Raji (cell line): Measurements from ENCODE around the gene CTNNA2.

Experiments
- POLR2A ChIP-seq: IDR thresholded peaks from 2 replicates; pipeline ENCODE4 v1.6.1; 2011; ENCODE audit warnings: low read depth, low read length, control low read depth; ENCODE audit not compliant: insufficient read depth

CTNNA2 gene

DNA sequence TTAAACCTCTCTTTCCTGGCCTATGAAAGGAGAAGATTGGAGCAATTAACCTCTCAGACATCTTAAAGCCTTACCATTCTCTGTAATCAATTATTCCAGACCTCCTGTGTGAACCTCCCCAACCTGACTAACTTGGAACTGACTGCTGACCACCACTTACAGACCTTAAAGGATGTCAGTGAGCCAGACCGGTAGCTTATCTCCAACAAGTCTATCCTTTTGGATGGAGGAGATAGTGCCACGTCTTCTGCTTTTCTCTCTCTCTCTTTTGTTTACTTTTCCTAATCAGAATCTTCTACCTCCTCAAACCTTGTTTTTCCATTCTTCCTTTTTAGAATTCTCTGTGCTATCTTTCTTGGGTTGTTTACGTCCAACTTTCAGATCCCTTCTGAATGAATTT lies 734.5 kb downstream of the CTNNA2 start:
- TF ChIP-seq POLR2A: no peak

DNA sequence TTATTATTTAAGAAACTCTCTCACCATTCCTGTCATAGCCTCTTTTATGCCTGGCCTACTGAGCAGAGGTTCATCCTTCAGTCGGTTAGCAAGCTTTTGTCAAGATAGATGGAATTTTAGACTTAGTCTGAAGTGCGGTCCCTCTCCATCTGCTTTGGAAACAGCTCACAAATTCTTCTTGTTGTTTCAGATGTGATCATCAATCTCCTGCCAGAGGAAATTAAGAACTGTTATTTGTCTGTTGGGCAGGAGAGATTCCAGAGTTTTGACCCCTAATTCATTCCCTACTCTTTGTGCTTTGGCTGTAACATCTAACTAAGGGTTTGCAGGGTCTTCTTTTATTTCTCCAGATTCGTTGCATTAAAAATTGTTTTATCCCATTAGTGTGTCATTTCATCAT lies 735.3 kb downstream of the CTNNA2 start:
- TF ChIP-seq POLR2A: no peak

- TF ChIP-seq POLR2A: no peak
These were observed 739.6 kb downstream of the CTNNA2 start for GRCh38 chr2:80252294-80252986.

DNA sequence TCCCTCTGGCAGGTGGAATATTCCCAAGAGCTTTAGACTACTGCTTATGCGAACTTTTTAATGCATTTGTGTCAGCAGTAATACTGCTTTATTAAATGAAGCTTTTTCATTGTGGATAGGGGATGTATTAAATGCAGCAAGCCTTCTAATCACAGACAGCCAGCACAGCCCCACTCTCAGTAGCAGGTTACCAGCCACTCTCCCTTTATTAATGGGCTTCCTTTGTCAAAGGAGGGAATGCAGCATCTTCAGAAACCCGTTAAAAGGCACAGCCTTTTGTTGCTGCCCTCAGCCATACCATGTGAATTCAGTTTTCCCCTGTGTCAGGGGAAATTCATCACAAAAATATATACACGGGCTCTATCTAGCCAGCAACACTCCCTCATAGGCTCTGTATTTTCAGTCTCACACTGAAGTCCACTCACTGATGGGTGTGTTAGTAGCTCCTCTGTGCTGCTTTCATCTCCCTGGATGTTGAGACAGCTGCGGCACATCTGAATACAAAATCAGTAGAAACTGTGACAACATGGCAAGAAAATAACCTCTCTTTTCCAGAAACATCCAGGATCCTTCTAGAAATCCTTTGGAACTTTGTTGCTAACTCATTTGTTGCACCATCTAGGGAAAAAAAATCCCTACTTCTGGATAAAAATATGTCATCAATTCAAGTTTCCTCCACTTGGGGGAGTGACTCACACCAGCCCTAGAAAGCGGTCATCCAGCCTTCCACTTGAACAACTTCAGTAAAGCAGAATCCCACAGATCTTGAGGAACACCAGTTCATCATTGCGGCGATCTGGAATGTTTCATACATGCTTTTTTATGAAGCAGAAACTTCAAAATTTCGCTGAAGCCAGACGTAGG lies 743.3 kb downstream of the CTNNA2 start:
- no peak for TF ChIP-seq POLR2A

DNA sequence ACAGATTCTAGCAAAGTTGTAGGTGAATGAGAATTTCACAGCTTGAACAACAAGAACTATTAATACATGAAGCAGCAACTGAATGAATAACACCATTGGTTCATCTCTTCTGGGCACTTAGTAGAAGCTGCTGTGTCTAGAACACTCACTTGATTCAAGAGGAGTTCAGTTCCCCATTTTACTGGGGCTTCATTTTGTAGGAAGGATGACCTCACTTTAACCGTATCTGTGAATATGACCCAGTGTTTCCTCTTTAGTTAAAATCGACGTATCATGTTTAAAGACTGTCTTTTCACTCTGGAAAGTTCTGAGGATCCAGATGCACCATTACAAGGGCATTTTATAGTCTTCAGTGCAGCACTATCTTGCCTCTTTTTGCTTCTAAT lies 743.9 kb downstream of the CTNNA2 start:
- no peak for TF ChIP-seq POLR2A

DNA sequence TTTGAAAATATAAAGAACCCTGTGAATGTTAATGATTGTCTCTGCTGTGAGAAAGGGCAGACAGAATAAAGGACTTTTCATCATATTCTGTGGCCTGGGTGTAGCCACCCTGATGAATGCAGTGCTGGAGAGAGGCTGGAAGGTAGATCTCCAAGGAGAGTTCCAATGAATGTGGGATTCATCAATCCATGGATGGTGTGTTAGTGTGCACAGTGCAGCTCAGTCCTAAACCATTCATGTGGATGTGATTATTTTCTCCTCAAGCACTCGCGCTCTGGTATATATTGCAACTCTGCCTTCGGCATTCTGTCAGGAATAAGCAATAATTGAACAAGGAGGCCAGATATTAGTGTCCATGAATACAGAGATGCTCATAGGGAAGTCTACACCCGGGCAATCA lies 744.6 kb downstream of the CTNNA2 start:
- no peak for TF ChIP-seq POLR2A

DNA sequence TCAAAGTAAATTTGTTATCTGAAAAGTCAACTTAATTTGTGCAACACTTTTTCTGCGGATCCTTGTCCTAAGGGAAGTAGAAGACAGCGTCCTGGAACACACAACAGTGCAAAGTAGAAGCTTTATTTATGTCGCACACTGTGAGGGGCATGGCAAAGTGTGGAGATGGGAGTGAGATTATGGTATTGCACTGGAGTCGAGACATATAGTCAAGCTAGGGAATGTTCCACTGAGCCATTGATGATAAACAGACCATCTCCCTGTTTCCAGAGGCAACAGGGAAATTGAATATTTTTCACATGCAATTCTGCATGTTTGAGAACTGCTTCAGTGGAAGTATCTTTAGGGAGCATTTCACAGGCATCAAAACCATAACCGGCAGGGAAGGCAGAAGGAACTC lies 745.5 kb downstream of the CTNNA2 start:
- TF ChIP-seq POLR2A: no peak

DNA sequence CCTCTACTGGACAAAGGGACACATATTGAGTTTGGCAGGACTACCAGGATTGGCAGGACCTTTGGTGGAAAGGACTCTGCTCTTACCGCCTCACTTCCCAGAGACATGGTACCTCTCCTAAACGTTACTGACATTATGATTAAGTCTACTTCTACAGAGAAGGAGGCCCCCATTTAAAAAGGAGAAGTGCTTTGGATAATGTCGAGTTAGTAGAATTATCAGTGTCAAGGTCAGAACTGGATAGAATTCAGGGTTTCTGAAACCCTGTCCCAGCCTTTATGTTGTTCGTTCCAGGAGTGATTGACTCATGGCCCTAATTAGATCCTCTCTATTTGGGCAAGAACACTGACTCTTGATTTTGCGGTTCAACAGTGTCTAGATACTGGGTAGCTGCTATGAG lies 745.9 kb downstream of the CTNNA2 start:
- no peak for TF ChIP-seq POLR2A

DNA sequence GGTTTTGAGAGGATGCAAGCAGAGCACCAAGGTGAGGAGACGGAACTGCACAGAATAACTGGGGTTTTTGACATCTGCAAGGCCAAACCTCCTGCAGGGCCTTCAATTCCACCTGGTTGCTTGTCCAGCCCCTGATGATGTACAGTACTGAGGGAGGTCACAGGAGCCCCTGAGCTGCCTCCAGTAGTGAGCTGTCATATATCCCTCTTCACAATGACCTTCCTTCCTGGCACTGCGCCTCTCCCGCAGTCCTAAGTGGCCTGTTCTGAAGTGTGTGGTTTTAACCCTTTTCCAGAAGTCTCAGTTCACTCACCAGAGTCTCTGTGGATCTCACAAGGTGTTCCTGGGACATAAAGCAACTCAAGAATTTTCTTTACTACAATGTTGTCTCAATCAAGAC lies 746.4 kb downstream of the CTNNA2 start:
- no peak for TF ChIP-seq POLR2A

GRCh38 chr2:80266231-80266630 lies 753.4 kb downstream of the CTNNA2 start:
- TF ChIP-seq POLR2A: no peak

DNA sequence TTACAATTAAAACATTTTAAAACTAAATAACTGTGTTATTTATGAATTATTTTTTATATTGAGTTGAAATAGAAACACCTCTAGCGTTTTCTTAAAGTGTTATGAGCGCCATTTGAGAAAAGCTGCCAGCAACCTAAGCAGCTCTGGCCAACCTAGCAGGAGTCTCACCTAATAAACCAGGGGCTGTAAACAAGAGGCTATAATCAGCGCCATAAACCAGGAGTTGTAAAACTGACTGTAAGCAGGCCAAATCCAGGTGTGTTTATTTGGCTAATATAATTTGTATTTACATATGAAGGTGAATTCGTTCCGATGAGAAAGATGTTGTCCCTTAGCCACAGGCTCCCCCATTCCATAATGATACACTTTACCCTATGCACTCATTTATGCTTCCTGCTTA lies 757.0 kb downstream of the CTNNA2 start:
- TF ChIP-seq POLR2A: no peak

DNA sequence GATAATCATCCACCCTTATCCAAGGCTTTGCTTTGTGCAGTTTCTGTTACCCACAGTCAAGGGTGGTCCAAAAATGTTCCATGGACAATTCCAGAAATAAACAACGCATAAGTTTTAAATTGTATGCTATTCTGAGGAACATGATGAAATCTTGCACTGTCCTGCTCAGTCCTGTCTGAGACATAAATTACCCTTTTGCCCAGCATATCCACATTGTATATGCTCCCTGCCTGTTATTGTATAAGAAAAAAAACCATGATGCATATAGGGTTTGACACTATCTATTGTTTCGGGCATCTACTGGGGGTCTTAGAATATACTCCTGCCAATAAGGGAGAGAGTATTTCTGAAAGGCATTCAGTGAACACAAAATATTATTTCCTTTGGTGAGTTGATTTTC lies 767.7 kb downstream of the CTNNA2 start:
- no peak for TF ChIP-seq POLR2A

- TF ChIP-seq POLR2A: no peak
These were observed 768.2 kb downstream of the CTNNA2 start for GRCh38 chr2:80281049-80281448.

DNA sequence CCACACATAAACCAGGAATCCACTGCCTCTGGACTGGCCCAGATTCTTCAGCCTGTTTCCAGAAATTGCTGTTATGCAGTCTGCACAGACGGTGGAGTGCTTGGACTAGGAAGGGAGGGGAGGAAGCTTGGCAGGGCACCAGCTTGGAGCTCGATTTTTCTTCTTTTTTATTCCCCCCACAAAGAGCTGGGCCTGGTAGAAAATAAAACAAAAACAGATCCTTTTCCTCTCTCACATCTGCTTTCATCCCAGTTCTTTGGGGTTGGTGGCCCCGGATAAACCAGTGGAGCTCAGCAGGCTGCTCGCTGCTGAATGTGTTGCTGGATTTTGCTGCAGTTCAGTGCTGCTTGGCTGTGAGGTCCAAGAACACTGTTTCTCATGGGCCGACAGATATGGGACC lies 775.7 kb downstream of the CTNNA2 start:
- TF ChIP-seq POLR2A: no peak

- no peak for TF ChIP-seq POLR2A
These were observed 778.8 kb downstream of the CTNNA2 start for GRCh38 chr2:80291656-80292055.

DNA sequence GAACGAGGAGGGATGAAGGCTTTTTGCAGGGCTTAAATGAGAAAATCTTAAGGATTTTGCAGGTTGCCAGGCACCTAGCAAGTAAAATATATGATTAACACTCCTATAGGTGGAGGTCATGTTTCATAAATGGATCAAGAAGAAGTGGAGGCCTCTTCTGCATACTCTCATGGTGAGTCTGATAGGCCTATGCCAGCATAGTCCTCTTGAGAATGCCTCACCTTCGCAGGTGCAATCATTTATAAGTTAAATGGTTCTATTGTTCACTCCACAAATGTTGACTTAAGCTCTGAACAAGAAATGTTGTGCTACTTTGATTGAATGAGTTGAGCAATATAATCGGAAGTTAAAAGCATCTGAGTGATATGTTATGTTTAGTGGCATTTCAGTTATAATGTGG lies 779.6 kb downstream of the CTNNA2 start:
- no peak for TF ChIP-seq POLR2A

GRCh38 chr2:80293039-80293438 lies 780.2 kb downstream of the CTNNA2 start:
- TF ChIP-seq POLR2A: no peak

GRCh38 chr2:80298954-80299353 lies 786.1 kb downstream of the CTNNA2 start:
- no peak for TF ChIP-seq POLR2A
